GM12872 (cell line): ENCODE data around the gene MBOAT2.

Experiments
- TF ChIP-seq, protein P1 (sequence below): IDR thresholded peaks from 3 replicates; pipeline ENCODE4 v1.5.1; 2011; ENCODE audit warnings: low read depth, mild to moderate bottlenecking, low read length, moderate library complexity; ENCODE audit not compliant: insufficient read depth

MBOAT2 gene

DNA sequence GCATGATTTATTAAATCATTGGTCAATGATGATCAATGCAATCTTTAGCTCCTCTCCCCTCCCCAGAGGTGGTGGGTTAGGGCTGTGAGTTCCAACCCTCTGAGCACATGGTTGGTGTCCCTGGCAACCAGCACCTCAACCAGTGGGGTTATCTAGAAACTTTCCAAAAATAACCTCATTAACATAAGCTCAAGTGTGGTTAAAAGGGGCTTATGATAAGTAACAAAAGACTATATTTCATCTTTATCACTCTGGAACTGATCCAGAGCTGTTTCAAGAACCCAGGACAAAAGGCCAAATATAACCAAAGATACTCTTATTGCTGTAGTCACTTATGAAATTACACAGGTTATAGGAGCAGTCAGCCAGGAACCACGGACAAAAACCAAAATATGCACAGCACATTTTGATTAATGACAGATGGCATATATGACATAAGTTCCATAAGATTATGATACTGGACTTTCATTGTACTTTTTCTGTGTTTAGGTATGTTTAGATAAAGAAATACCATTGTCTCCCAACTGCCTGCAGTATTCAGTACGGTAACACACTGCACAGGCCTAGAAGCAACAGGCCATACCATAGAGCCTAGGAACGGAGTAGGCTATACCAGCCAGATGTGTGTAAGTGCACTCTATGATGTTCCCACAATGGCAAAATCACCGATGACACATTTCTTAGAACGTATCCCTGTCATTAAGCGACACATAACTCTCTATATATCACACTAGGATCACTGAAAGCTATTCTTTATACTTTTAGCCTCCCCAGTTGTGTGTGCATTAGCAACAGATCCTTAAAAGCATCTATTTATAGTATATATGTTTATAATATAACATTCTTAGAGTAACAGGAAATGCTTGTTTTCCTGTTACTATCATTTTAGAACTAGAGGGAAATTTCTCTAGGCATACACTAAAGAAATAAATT, 197.9 kb downstream of the MBOAT2 start:
- TF ChIP-seq, protein P1, sequence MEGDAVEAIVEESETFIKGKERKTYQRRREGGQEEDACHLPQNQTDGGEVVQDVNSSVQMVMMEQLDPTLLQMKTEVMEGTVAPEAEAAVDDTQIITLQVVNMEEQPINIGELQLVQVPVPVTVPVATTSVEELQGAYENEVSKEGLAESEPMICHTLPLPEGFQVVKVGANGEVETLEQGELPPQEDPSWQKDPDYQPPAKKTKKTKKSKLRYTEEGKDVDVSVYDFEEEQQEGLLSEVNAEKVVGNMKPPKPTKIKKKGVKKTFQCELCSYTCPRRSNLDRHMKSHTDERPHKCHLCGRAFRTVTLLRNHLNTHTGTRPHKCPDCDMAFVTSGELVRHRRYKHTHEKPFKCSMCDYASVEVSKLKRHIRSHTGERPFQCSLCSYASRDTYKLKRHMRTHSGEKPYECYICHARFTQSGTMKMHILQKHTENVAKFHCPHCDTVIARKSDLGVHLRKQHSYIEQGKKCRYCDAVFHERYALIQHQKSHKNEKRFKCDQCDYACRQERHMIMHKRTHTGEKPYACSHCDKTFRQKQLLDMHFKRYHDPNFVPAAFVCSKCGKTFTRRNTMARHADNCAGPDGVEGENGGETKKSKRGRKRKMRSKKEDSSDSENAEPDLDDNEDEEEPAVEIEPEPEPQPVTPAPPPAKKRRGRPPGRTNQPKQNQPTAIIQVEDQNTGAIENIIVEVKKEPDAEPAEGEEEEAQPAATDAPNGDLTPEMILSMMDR, result no peak

DNA sequence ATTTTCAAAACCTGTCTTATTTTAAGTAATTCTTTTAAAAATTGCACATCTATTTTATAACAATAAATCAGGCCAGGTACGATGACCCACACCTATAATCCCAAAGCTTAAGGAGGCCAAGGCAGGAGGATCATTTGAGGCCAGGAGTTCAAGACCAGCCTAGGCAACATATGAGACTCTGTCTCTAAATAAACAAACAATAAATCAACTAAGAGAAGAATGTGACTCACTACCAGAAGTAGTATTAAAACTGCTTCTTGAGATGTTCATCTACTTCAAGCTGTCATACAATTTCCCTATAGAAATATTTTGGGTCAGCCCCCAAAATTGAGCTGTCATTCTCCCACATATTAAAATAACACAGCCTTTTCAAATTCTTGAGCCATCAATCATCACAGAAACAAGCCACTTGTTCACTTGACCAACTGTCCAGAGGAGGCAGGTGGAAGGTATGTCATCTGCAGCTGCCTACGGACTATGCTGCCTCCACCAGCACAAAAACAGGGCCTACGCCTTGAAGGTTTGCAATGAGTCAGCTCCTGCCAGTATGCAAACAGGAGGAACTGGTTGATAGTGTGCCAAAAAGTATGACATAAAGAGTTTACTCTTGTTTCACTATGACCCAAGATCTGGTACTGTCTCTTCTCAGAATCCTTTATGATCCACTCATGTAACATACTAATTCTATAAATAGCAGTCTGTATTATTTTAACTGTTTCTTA, 199.7 kb downstream of the MBOAT2 start:
- TF ChIP-seq, protein P1, result no peak

DNA sequence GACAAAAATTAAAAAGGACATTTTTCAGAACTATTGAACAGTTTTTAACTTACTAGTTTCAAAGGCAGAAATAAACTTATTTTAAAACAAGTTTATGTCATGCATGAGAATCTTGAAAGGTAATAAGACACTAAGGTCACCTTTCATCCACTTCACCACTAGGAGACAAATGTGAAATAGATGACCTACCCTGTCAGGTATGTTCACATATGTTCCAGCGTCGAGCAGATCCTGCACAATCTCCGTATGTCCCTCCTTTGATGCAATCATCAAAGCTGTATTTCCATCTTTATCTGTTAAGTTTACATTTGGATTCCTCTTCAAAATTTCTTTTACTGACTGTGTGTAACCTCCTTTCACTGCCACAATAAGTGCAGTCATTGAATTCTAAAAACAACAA, 200.7 kb downstream of the MBOAT2 start:
- TF ChIP-seq, protein P1, result no peak
